Astrocyte of the spinal cord (primary cell): ENCODE results near the gene WNT9B.

Source experiments
- DNase-seq: peaks from one replicate; pipeline ENCODE4 v3.0.0; 2011; ENCODE audit warnings: low read depth, low spot score
- H3K4me3 ChIP-seq: 2 replicates; pipeline ENCODE4 v1.5.1; 2011; ENCODE audit warnings: low read depth, mild to moderate bottlenecking, low read length, moderate library complexity
- CTCF ChIP-seq: IDR thresholded peaks from 2 replicates; pipeline ENCODE4 v1.5.1; 2012; ENCODE audit warnings: low read depth, mild to moderate bottlenecking, low read length, inconsistent platforms
- in situ Hi-C: cut with HindIII; loops from 2 replicates; pipeline ENCODE4 v1.10.0; 2017; ENCODE audit warnings: low sequenced_read_pairs

Gene WNT9B

GRCh38 chr17:46908068-46908737 lies 56.8 kb downstream of the WNT9B start:
- in situ Hi-C loops = no loop called here
- no peak for DNase-seq
- TF ChIP-seq CTCF = no peak
- no peak overlapping the region for H3K4me3 ChIP-seq

- no peak overlapping the region for H3K4me3 ChIP-seq
- in situ Hi-C loops = no loop called here
- TF ChIP-seq CTCF = no peak
- DNase-seq = no peak
Measured at GRCh38 chr17:46910179-46910927, 59.0 kb downstream of the WNT9B start.

- in situ Hi-C loops = no loop called here
- TF ChIP-seq CTCF = no peak
- no peak overlapping the region for H3K4me3 ChIP-seq
- no peak for DNase-seq
Measured at GRCh38 chr17:46911311-46911710, 59.9 kb downstream of the WNT9B start.

GRCh38 chr17:46915596-46915995 lies 64.2 kb downstream of the WNT9B start:
- in situ Hi-C loops = no loop called here
- DNase-seq = no peak
- no peak overlapping the region for H3K4me3 ChIP-seq
- TF ChIP-seq CTCF = no peak

- in situ Hi-C loops = no loop called here
- no peak overlapping the region for H3K4me3 ChIP-seq
- DNase-seq = no peak
- no peak for TF ChIP-seq CTCF
Measured at GRCh38 chr17:46916211-46916610, 64.8 kb downstream of the WNT9B start.

- no peak overlapping the region for H3K4me3 ChIP-seq
- no peak for DNase-seq
- no peak for TF ChIP-seq CTCF
- in situ Hi-C loops = no loop called here
Measured at GRCh38 chr17:46916623-46917022, 65.2 kb downstream of the WNT9B start.
